CD14-positive monocyte (primary cell): ENCODE measurements around the gene TMEM181. TPM values are rescaled to one million over a fixed set of nuclear protein-coding genes. Genes with fewer than 3 reads are reported as not detected.
A peak's percentile ranks its signal among the peaks of the same experiment; 100 is the strongest.

Experiments
- DNase-seq, 3 donors: peaks; one replicate each; pipeline ENCODE4 v3.0.0-alpha.2; 2011 to 2022
- H2AFZ ChIP-seq: 2 replicates; pipeline ENCODE4 v1.6.0; 2012; ENCODE audit warnings: mild to moderate bottlenecking, low read depth, low read length, inconsistent platforms; ENCODE audit not compliant: insufficient read depth, poor library complexity, severe bottlenecking
- H3K27ac ChIP-seq, 2 donors: 1 replicate in 1 of 2; 2 replicates in 1 of 2; pipeline ENCODE4 v1.5.1; 2012 to 2013; ENCODE audit warnings: low read length in 2 of 2, control low read depth in 1 of 2, inconsistent platforms in 1 of 2, low read depth in 1 of 2, mild to moderate bottlenecking in 1 of 2
- H3K27me3 ChIP-seq, 2 donors: one replicate each; pipeline versions ENCODE4 v1.6.0 to v1.6.1; 2011 to 2013; ENCODE audit warnings: low read length in 2 of 2; ENCODE audit not compliant: control insufficient read depth in 2 of 2, insufficient read depth in 2 of 2
- H3K36me3 ChIP-seq, 2 donors: replicated peaks in 1 of 2; 1 replicate in 1 of 2; 2 replicates in 1 of 2; pipeline versions ENCODE4 v1.5.1 to v1.6.1; 2012 to 2013; ENCODE audit warnings: low read length in 2 of 2, control low read depth in 1 of 2, inconsistent platforms in 1 of 2, mild to moderate bottlenecking in 1 of 2; ENCODE audit not compliant: insufficient read depth in 2 of 2, control insufficient read depth in 1 of 2
- H3K4me1 ChIP-seq, 2 donors: 1 replicate in 1 of 2; 2 replicates in 1 of 2; pipeline versions ENCODE4 v1.5.1 to v1.6.1; 2012 to 2013; ENCODE audit warnings: low read length in 2 of 2, control low read depth in 1 of 2, inconsistent platforms in 1 of 2, mild to moderate bottlenecking in 1 of 2, moderate library complexity in 1 of 2; ENCODE audit not compliant: insufficient read depth in 2 of 2, control insufficient read depth in 1 of 2
- H3K4me2 ChIP-seq: replicated peaks from 2 replicates; pipeline ENCODE3; 2012; ENCODE audit warnings: low read length, moderate library complexity, mild to moderate bottlenecking; ENCODE audit not compliant: poor library complexity, severe bottlenecking; ENCODE audit errors: extremely low read depth
- H3K4me3 ChIP-seq, 3 experiments: fragments of 200-600 bp in 1 of 3; sonication (generic) in 1 of 3; replicated peaks in 1 of 3; 1 replicate in 2 of 3; 2 replicates in 1 of 3; pipeline ENCODE4 v1.5.1; 2011 to 2013; ENCODE audit warnings: low read length in 3 of 3, mild to moderate bottlenecking in 3 of 3, control low read depth in 2 of 3, low read depth in 2 of 3, inconsistent platforms in 1 of 3, moderate library complexity in 1 of 3
- H3K79me2 ChIP-seq: 2 replicates; pipeline ENCODE4 v1.6.0; 2012; ENCODE audit warnings: mild to moderate bottlenecking, control low read depth, inconsistent platforms, low read length, moderate library complexity; ENCODE audit not compliant: insufficient read depth
- H3K9ac ChIP-seq: 2 replicates; pipeline ENCODE4 v1.6.0; 2017; ENCODE audit warnings: low read length, mild to moderate bottlenecking; ENCODE audit not compliant: insufficient read depth, poor library complexity, severe bottlenecking
- H3K9me3 ChIP-seq, 2 donors: replicated peaks in 1 of 2; 1 replicate in 1 of 2; 2 replicates in 1 of 2; pipeline versions ENCODE4 v1.5.1 to v1.6.1; 2012 to 2013; ENCODE audit warnings: low read length in 2 of 2, control low read depth in 1 of 2; ENCODE audit not compliant: control insufficient read depth in 1 of 2, insufficient read depth in 1 of 2
- H4K20me1 ChIP-seq: 2 replicates; pipeline ENCODE4 v1.6.0; 2012; ENCODE audit warnings: mild to moderate bottlenecking, low read length, control low read depth, moderate library complexity; ENCODE audit not compliant: insufficient read depth
- H3K27ac Mint-ChIP-seq, 7 donors: one replicate each; pipeline ENCODE4 v1.8.0; 2020; ENCODE audit warnings: mild to moderate bottlenecking in 7 of 7, mixed read lengths in 7 of 7, moderate library complexity in 6 of 7, inconsistent platforms in 2 of 7
- H3K27me3 Mint-ChIP-seq, 3 donors: one replicate each; pipeline ENCODE4 v1.8.0; 2021 to 2022; ENCODE audit warnings: low read depth in 3 of 3, mild to moderate bottlenecking in 3 of 3, mixed read lengths in 3 of 3, moderate library complexity in 3 of 3, inconsistent platforms in 1 of 3
- H3K36me3 Mint-ChIP-seq, 2 donors: one replicate each; pipeline ENCODE4 v1.8.0; 2020; ENCODE audit warnings: mixed read lengths in 2 of 2, inconsistent platforms in 1 of 2, mild to moderate bottlenecking in 1 of 2
- H3K4me1 Mint-ChIP-seq: one replicate; pipeline ENCODE4 v1.8.0; 2020; ENCODE audit warnings: mild to moderate bottlenecking, mixed read lengths
- H3K4me3 Mint-ChIP-seq, 2 donors: one replicate each; pipeline ENCODE4 v1.8.0; 2020; ENCODE audit warnings: mild to moderate bottlenecking in 2 of 2, mixed read lengths in 2 of 2, moderate library complexity in 1 of 2
- H3K9me3 Mint-ChIP-seq, 7 donors: one replicate each; pipeline ENCODE4 v1.8.0; 2020 to 2022; ENCODE audit warnings: mixed read lengths in 7 of 7, mild to moderate bottlenecking in 6 of 7, moderate library complexity in 6 of 7, inconsistent platforms in 2 of 7
- CTCF ChIP-seq: fragments of 200-600 bp; IDR thresholded peaks from one replicate; pipeline ENCODE4 v1.8.0; 2022; ENCODE audit warnings: antibody characterized with exemption, mild to moderate bottlenecking
- WGBS: methylation state at CpG from one replicate; pipeline ENCODE4 v1.1.5; 2013; ENCODE audit warnings: missing lambda C conversion rate; ENCODE audit not compliant: insufficient coverage; 5-methylcytosine and 5-hydroxymethylcytosine counted together
- intact Hi-C, 2 donors: fragments of 100-400 bp; cut with micrococcal nuclease; formaldehyde crosslinking; loops; one replicate each; pipeline versions ENCODE4 v1.15.0 to v1.15.1; 2023
- polyA plus RNA-seq, 3 donors: library from polyadenylated mRNA; depleted of rRNA in 1 of 3; unstranded in 2 of 3; stranded (reverse) in 1 of 3; fragments of 300-500 nt in 2 of 3; fragments of >200 nt in 1 of 3; fragmentation: Illumina TruSeq in 2 of 3; gene quantifications; 1 replicate in 2 of 3; 2 replicates in 1 of 3; pipeline ENCODE4 v1.2.3, GENCODE V29; 2012 to 2021

The TMEM181 gene
- polyA plus RNA-seq, 3 donors, result 2.4 to 6.8 (median 2.6) TPM

DNA sequence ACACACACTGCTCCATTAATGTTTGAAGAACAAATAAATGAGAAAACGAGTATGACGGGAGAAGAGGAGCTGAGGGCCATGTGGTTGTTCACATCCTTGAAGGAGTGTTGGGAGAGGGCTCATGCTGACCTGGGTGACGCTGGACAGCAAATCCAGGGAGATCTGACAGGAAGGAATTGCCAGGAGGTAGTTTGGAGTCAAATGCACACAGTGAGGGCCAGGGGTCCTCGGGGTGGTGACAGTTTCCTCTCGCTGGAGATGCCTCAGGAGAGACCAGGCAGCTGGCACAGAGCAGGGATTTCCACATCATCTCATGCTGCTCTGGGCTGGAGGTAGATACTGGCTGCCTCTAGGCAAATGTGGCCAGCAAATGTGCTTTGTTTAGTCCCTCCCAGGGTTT, 2.0 kb upstream of the TMEM181 start:
- Histone ChIP-seq H3K9ac (no peak overlapping the region), H3K4me3 (no peak overlapping the region), H3K79me2 (peaks cover 25% of the 10 kb centered on the region), H3K4me1 (peaks cover 17 to 27% of the 10 kb centered on the region in 2 donors), H4K20me1 (peaks cover 22% of the 10 kb centered on the region), H3K27ac (no peak overlapping the region), H3K36me3 (no peaks in the 10 kb centered on the region), H3K9me3 (no peaks in the 10 kb centered on the region), H3K27me3 (no peaks in the 10 kb centered on the region), H3K4me2 (no peak overlapping the region), H2AFZ (peak overlapping the region; percentile 96)
- WGBS, result 98% methylated on average over 5 of the region's 5 CpGs
- H3K36me3 Mint-ChIP-seq, result peaks cover 0 to 11% of the 10 kb centered on the region in 2 donors
- TF ChIP-seq CTCF, result no peak
- no peaks in the 10 kb centered on the region for H3K9me3 Mint-ChIP-seq
- H3K27me3 Mint-ChIP-seq, result peaks cover 3% of the 10 kb centered on the region in 3 donors
- H3K27ac Mint-ChIP-seq, result no peak overlapping the region
- H3K4me1 Mint-ChIP-seq, result peaks cover 25% of the 10 kb centered on the region
- no peak for DNase-seq
- intact Hi-C loops, result loop anchor here (5.0 to 10.0 kb wide), 2 partner anchors 326 to 333 kb away; no protein-coding TSS in a partner anchor
- H3K4me3 Mint-ChIP-seq, result no peak overlapping the region

DNA sequence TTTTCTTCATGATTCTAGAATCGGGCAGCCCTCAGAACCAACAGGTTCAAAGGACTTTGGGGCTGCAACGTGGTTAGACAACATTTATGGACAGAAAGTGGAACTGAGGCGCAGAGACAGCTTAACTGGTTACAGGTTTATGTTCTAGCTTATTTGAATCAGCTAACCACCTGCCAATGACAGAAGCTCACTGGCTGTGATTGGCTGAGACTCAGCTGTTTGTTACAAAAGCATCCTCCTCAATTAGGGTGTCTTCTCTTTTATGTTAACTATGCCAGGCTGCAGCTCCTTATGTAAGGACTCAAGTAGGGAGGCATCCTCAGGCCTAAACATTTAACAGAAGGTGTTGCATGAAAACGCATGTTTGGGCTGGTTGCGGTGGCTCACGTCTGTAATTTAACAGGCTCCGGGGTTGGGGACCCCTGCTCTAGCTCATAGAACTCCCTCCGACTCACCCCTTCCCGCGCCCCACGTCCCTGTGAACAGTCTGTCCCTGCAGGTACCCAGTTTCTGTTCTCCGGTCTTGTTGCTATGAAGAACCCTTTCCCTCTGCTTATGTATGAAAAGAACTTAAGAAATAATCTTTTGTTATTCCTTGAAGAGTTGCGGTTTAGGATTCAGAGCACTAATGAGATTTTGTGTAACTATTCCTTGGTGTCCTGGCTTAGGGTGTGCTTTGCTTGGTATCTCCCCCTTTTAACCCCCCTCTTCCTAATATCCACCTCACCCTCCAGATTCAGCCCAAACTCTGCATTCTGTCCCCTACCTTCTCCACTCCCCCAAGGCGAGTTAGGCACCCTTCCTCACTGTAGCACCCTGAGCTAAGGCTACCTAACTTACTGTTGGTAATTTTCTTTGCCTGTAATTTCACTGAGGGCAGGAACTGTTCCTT, 1.2 kb upstream of the TMEM181 start:
- Mint-ChIP-seq H3K4me3 (peak overlapping the region; percentile 70 to 73), H3K4me1 (peaks cover 29% of the 10 kb centered on the region), H3K27ac (peak overlapping the region in 4 of 7 donors; percentile 64 to 80 (median 67)), H3K9me3 (no peaks in the 10 kb centered on the region), H3K36me3 (peaks cover 0 to 11% of the 10 kb centered on the region in 2 donors), H3K27me3 (peaks cover 2 to 3% (median 3%) of the 10 kb centered on the region in 3 donors)
- Histone ChIP-seq H3K27me3 (no peaks in the 10 kb centered on the region), H3K79me2 (peaks cover 32% of the 10 kb centered on the region), H2AFZ (peak overlapping the region; percentile 96), H4K20me1 (peaks cover 27% of the 10 kb centered on the region), H3K9me3 (no peaks in the 10 kb centered on the region), H3K4me3 (peak overlapping the region in 1 of 3 experiments; percentile 88), H3K4me2 (peak overlapping the region; percentile 93), H3K9ac (no peak overlapping the region), H3K36me3 (no peaks in the 10 kb centered on the region), H3K4me1 (peaks cover 17 to 33% of the 10 kb centered on the region in 2 donors), H3K27ac (peak overlapping the region in 1 of 2 donors; percentile 91)
- no peak for DNase-seq
- 96% methylated on average over 8 of the region's 14 CpGs for WGBS
- TF ChIP-seq CTCF, result no peak
- intact Hi-C loops, result loop anchor here (5.0 to 10.0 kb wide), 2 partner anchors 326 to 334 kb away; no protein-coding TSS in a partner anchor
